IPS DF 4.7 (cell line): ENCODE results near the gene SMOC1.

Experiments used
- DNase-seq: peaks from one replicate; pipeline ENCODE4 v3.0.0-alpha.2; 2013; ENCODE audit warnings: low spot score; ENCODE audit errors: extremely low read depth

SMOC1 gene

DNA sequence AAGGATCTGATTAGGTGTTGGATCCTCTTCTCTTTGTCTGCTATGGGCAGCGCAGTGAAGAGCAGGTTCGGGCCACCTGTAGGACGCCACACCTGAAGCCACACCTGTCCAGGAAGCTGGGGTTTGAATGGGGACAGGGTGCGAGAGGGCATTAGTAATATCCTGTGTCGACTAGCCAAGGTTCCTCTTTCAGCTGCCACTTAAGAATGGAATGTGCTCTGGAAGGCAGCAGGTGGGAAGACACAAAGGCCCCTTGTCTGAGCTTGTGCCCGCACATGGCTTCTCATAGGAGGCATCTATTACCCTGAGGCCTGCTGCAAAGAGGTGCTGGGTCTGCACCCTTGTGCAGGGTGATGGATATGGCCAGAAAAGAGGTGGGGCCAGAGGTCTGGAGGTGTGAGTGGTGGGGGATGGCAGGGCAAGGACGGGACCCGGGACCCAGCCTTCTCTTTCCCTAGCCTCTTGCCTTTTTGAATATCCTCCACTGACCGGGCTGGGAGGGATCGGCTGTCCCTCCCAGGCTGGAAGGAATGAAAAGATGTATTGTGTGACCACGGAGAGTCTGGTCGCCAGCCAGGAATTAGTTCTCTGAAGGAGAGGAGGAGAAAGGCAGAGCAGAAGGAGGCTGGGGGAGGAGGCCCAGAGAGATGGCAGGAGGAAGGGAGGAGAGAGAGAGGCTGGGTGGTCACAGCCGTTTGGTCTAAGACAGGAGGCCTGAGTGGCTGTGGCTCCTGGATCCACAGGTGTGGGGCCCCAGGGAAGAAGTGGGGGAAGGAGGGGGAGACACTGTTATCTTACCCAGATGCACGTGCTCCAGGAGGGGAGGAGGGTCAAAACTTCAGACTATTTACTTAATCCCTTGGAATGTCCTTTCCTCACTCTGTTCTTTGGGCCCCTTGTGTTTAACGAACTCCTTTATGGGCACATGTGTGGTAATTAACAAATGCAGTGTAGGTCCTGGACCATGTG is 101.5 kb downstream of the SMOC1 start:
- DNase-seq = no peak

DNA sequence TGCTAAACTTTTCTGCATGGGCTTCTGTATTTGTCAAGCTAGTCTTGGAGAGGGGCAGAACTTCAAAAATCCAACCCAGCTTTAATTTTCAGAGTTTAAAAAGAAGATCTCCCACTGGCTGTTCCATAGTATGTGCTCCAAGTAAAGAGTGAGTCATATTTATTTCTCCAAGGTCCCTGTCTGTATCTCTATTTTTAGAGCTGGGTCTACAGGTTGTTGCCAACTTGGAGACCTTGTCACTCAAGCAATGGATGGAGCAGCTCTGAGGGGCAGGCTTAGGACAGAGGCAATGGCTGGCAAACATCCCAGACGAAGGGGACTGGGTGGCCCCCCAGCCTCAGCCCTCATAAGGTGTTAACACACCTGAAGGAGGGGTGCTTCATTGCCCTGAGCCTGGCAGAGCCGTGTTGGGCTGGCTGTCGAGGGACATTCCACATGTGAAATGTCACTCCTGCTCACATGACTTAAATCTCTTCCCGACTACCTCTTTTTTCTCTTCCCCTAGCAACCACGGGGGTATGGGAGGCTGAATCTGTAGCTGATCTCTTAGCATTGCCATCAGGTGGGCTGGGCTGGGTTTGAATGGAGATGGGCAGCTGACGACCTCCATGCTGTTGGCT is 103.1 kb downstream of the SMOC1 start:
- no peak for DNase-seq

DNA sequence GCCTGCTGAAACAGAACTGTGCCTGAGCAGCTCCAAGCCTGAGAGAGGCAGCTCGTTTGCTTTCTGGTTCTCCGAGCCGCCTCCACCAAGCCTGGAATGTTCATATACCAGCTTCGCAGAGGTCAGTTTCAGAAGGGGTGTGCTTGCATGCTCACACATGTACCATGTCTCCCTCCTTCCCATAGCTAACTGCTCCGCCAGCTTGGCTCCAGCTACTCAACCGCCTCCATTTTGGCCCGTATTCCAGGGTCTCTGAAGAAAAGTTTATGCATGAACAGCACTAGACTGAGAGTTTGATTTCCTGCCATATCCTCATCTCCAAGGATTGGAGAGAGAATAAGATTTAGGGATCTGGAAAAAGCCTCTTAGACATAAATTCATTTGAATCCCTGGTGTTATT is 103.7 kb downstream of the SMOC1 start:
- DNase-seq = no peak

DNA sequence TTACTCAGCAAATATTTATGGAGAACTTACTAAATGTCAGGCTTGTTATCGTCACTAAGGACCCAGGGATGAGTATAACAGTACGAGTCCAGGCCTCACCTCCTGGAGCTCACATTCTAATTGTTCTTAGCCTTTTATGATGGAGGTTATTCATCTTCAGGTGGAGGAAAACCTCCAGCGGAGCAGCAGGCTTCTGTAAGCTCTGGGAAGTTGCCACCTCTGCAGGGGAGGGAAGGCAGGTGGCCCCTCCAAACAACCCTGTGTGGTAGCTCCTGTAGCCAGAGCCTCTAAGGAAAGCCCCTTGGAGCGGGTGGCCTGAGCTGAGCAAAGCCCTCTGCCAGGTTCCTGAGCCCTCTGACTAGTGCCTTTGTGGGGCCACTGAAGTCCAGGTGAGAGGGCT is 104.1 kb downstream of the SMOC1 start:
- DNase-seq = no peak

DNA sequence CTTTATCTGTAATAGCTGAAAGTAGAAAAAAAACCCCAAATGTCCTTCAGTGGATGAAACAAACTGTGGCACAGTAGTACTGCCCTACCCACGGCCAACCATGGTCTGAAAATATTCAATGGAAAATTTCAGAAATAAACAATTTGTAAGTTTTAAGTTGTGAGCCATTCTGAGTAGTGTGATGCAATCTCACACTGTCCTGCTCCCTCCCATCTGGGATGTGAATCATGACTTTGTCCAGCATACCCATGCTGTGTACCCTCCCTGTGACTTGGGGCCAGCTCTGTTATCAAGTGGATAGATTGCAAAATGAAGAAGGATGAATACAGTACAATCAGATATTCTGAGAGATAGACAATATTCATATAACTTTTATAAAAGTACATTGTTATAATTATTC is 106.2 kb downstream of the SMOC1 start:
- DNase-seq = no peak

DNA sequence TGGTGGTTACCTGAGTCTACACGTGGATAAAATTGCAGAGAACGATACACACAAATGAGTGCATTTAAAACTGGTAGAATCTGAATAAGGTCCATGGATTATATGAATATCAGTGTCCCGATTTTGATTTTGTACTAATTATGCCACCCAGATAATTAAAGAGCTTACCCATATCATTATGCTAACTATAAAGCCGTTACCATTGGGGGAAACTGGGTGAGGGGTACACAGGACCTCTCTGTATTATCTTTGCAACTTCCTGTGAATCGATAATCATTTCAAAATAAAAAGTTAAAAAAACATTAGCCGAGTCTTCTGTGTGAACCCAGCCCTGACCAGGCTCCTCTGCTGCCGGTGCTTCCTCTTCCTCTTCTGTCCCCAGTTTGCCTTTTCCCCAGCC is 107.1 kb downstream of the SMOC1 start:
- no peak for DNase-seq

DNA sequence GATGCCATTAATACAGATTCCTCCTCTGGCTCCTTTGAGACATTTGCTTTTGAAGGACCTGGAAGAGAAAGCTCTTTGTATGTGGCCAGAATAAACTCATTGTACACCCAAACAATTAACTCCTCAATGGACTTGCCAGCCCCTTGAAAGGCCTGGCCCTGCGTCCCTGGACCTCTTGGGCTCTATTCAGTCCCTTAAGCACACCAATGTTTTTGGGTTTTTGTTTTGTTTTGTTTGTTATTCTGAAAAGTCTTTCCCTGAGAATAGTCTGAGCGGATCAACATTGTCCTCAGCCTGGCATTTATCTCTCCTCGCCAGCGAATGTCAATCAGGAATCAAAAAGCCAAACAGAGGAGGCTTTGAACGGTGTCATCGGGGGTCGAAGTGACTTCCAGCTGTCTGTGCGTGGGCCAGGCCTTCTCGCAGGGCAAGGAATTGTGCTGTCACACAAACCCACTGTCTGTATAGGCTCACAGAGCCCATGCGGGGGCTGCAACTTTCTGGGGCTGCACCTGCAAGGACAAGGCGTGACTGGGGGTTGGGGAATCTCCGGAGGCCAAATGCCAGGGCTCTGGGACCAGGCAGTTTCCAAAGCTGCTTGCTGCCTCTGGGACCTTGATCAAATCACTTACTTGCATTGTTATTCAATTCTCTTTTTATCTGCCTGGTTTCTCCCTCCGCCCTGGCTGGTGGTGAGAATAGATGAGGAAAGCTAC is 108.3 kb downstream of the SMOC1 start:
- DNase-seq = no peak

DNA sequence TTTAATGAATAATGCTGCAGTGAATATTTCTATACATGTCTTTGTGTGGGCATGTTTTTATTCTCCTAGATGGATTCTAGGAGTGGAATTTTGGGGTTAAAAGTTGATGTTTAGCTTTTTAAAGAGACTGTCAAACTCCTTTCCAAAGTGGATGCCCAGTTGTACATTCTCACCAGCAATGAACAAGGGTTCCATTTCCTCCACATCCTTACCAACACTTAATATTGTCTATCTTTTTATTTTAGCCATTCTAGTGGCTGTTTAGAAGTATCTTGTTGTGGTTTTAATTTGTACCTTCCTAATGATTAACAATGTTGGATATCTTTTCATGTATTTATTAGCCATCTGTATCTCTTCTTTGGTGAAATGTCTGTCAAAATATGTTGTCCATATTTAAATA is 109.8 kb downstream of the SMOC1 start:
- DNase-seq = no peak

DNA sequence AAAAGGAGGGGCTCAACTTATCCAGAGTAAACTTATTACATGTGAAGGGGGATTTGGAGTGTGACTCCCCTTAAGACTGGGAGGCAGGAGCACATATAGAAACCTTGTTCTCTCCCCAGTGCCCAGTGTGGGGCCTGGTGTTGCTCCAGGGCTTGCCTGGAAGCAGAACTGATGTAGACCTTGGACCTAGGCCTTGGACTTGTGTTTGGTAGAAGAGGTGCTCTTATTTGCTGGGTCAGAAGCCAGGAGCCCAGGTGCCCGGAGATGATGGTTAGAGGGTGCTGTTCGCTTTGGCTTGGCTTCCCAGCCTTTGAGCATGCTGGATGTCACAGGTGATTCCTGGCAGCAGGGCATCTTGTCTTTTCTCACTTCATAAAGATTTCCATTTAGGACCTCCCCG is 110.4 kb downstream of the SMOC1 start:
- DNase-seq = no peak

DNA sequence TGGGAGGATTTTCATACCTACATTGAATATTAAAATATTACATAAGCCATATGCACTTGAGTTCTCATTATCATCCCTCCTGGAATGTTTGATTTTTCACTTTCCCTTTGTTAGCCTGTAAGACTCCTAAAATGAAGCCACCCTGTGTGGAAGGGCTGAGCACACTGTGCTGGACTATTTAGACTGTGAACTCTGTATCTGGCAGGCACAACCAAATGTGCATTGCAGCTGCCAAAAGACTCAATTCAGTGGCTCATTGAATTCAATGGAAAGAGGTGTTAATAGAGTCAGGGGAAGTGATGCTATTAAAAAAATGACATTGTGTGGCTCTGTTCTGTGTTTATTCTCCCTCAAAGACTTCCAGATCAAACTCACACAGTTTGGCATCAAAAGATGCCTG is 111.1 kb downstream of the SMOC1 start:
- no peak for DNase-seq

DNA sequence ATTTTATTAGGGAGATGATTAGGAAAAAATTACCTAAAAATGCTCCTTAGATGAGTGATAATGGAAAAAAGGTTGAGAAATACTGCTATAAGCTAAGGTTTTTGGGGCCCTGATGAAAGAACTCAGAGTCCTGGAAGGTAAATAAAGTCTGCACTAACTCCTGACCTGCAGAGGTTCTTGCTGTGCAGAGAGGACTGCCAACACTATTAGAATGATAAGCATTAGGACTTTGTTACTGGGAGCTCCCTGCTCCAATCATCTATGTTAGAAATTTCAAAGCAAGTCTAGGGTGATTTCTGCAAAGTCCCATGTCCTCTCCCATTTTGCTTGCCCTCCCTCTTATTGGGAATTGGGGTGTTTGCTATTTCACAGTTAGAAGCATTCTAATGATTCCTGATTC is 112.2 kb downstream of the SMOC1 start:
- DNase-seq = no peak

DNA sequence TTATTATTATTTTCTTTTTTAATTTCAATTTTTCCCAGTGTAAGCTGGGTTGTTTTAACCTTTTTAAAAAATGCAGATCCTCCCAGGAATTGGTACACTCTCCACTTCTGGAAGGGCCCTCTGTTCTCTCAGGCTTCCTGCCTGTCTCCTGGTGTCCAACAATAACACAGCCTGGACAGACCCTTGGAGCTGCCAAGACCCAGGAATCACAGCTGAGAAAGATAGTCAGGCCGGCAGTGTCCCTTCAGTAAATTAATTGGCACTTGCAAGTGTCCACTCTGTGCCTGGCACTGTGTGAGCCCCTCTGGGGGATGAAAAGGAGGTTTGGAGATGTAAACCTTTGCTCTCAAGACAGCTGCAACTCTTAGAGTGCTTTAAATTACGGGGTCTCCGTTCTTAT is 113.3 kb downstream of the SMOC1 start:
- no peak for DNase-seq

DNA sequence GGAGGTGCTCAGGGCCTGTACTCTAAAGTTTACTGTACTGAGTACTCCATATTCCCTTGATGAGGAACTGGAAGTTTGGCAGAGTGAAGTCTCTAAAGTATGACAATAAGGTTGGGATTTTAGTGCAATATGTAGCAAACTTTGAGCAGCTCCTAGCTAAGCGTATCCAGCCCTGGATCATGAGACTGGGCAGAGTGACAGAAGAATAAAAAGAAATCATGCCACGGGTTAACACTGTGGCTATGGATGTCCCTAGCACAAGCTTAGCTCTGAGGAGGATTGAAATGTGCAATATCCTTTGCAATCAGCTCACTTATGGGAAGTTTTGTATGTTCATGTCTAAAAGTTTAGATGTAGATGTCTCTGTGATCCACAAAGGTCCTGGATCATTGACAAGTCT is 114.1 kb downstream of the SMOC1 start:
- DNase-seq = no peak

DNA sequence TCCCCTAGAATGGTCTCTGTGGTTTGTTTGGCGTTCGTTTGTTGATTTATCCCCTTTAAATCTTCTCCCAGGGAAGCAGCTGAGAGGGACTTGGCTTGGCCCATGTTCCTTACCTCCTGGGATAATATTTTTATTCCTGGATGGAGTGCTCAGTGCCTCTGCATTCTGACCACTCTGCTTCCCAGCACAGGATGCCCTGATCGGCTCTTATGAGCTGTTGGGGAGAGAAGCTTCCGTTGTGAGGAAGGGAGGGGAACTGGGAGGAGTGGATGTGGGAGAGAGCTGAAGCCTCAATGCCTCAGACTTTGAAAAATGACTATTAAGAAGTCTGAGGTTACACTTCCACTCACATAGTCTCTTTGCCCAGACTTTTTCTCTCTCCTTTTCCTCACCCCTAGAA is 114.8 kb downstream of the SMOC1 start:
- no peak for DNase-seq

DNA sequence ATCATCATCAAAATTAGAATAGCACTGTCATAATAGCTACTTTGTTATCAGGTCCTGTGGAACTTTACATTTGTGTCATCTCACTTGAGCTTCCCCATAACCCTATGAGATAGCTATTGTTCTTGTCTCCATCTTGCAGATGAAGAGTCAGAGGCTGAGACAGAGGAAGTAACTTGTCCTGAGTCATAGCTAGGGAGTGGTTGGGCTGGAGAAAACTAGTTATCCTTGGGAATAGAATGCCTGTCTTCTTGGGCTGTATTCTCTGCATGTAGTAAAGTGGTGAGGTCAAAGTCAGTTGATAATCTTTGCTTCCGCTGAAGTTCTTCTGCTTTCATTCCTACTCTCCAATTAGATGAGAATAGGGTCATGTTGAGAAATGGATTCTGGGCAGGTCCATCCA is 117.0 kb downstream of the SMOC1 start:
- DNase-seq = no peak

DNA sequence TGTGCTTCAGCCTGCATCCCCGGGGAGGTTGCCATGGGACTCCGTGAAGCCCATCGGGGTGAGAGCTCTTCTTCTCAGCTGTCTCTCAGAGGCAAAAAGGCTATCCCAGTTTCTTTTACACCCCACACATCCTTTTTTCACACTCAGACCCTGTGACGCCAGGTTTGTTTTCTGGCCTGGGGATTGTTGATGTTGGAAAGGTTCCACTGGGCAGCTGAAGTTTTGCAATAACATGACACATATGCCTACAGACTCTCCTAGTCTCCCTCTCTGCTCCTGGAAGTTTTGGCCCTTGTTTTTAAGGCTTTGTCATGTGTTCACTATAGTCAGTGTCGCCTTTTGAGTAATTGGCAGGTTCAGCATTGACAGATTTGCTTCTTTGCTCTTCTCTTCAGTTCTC is 118.6 kb downstream of the SMOC1 start:
- no peak for DNase-seq

DNA sequence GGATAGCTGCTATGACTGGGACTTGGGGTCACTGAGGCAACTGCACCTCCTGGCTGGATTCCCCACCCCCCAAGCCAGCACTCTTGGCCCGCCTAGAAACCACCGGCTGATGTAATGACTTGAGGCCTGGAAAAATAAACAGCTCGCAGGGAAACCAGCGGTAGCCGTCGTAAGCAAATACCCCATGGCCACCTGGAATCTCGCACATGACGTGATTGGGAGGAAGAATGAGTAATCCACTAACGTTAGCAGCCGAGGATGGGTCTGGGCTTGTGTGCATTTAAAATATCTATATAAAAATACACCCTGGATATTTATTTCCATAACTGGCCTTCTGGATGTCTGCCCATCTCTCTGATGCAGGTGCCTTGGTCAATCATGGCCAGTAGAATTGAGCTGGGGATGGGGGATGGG is 120.1 kb downstream of the SMOC1 start:
- no peak for DNase-seq

DNA sequence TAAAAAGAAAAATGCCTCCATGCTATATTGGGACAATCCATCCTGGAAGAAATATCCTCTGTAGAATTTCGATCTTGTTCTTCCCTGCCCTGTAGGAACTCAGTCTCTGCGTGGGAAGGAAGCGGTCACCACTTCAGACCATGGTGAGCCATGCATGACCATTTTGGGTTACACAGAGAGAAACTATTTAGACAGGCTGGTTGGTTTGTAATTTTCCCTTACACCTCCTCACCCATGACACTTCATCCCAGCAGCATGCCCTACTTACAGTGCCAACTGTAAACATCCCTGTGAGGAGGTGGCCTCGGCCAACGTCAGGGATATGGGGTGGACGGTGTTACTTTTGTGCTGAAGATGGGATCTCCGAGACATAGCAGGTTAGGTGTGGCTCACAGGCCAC is 121.4 kb downstream of the SMOC1 start:
- no peak for DNase-seq

DNA sequence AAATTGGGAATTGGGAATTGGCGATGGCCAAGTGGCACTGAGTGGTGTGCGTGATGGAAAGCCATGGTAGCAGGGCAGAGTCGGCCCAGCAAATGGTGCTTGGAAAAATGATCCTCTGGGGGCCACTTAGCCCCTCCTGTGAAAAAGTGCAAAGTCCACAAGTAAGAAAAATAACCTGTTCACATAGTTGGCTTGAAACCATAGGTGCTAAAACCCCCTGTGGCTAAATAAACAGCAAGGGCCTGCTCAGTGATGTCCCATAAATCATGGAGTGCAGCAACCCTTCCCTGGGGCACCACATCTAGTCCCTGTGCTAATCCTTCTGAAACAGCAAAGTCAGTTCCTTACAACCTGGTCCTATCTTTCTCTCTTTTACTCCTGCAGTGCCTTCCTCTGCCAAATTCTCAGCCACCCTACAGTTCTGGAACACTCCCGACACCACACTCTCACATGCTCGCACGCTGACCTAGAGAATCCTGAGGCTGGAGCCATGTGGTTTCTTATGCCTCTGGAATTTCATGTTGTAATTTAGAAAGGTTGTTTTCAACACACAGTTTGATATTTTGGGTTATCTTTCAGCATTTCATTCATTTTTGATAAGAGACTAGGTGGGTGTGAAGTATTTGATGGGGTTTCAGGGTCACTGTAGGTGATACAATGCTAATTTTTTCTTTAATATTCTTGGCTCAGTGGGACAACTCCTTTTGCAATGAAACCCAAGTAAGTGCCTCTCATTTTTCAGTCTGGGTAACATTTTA is 123.6 kb downstream of the SMOC1 start:
- no peak for DNase-seq

DNA sequence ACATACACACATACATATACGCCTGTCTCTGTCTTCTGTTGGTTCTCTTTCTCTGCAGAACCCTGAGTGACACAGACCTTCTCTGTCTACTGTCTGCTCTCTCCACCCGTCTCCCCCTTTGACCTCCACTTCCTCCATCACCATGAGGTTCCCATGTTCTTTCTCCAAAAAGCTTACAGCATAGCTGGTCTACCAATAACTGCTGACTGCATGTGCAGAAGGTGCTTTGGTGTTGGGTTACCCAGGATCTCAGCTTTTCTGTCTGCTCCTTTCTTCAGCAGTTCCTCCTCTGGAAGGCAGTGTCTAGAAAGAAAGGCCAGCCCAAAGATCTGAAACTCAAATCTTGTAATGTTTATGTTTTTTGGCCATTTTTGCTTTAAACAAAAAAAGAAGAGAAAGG is 125.6 kb downstream of the SMOC1 start:
- no peak for DNase-seq

DNA sequence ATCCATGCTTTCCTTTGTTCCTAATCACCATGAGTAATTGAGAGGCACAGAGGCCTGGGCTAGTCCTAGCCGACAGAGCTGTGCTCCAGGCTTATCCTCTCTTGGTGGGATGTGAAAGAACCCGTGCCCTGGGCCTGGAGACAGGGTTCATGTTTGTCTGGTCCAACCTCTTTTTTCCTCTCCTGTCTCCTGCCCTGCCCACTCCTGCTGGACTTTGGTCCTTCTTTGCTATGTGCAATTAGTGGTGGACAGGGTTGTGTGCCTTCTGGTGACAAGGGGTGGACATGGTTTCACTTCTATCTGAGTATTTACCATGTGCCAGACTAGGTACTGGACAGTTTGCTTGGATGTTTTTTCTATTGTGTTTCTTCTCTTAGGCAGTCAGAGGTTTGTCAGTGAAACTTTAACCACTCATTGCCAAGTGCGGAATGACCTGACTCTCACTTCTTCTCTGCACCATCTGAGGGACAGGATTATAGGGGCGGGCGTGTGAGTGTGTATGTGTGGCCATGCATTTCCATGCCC is 126.1 kb downstream of the SMOC1 start:
- DNase-seq = no peak
